Spleen (tissue), 11 donors: ENCODE measurements around the gene CRTC3. TPM values are rescaled to one million over a fixed set of nuclear protein-coding genes. Genes with fewer than 3 reads are reported as not detected.

Experiments
- DNase-seq: peaks from one replicate; pipeline ENCODE4 v3.0.0-alpha.2; 2020
- H3K27ac ChIP-seq, 8 donors: fragments of 200-600 bp; sonication (generic) in 7 of 8; 1 replicate in 4 of 8; 2 replicates in 4 of 8; pipeline versions ENCODE4 v1.5.0 to v1.8.0; 2016 to 2021; ENCODE audit warnings: inconsistent platforms in 4 of 8, mild to moderate bottlenecking in 4 of 8, moderate library complexity in 1 of 8
- H3K27me3 ChIP-seq, 7 donors: fragments of 200-600 bp; sonication (generic) in 6 of 7; replicated peaks in 1 of 7; 1 replicate in 4 of 7; 2 replicates in 3 of 7; pipeline versions ENCODE4 v1.5.0 to v1.8.0; 2016 to 2021; ENCODE audit warnings: inconsistent platforms in 3 of 7, mild to moderate bottlenecking in 1 of 7
- H3K36me3 ChIP-seq, 6 donors: fragments of 200-600 bp; sonication (generic) in 5 of 6; 1 replicate in 4 of 6; 2 replicates in 2 of 6; pipeline versions ENCODE4 v1.5.0 to v1.8.0; 2016 to 2021; ENCODE audit warnings: inconsistent platforms in 2 of 6
- H3K4me1 ChIP-seq, 6 donors: fragments of 200-600 bp; sonication (generic) in 5 of 6; 1 replicate in 3 of 6; 2 replicates in 3 of 6; pipeline versions ENCODE4 v1.5.0 to v1.8.0; 2016 to 2021; ENCODE audit warnings: inconsistent platforms in 3 of 6
- H3K4me3 ChIP-seq, 8 donors: fragments of 200-600 bp; sonication (generic) in 7 of 8; 1 replicate in 4 of 8; 2 replicates in 4 of 8; pipeline versions ENCODE4 v1.5.0 to v1.8.0; 2016 to 2021; ENCODE audit warnings: inconsistent platforms in 4 of 8, mild to moderate bottlenecking in 4 of 8, moderate library complexity in 2 of 8
- H3K9me3 ChIP-seq, 8 donors: fragments of 200-600 bp; sonication (generic) in 7 of 8; 1 replicate in 4 of 8; 2 replicates in 4 of 8; pipeline versions ENCODE4 v1.5.0 to v1.8.0; 2016 to 2021; ENCODE audit warnings: inconsistent platforms in 4 of 8
- CTCF ChIP-seq, 11 experiments: fragments of 200-600 bp in 7 of 11; fragments of 450-650 bp in 4 of 11; sonication (generic) in 4 of 11; IDR thresholded peaks in 8 of 11; conservative IDR thresholded peaks in 3 of 11; 1 replicate in 7 of 11; 2 replicates in 4 of 11; pipeline versions ENCODE4 v1.4.0 to v1.8.0; 2016 to 2021; ENCODE audit warnings: antibody characterized with exemption in 11 of 11, inconsistent platforms in 4 of 11, mild to moderate bottlenecking in 1 of 11
- POLR2A ChIP-seq, 3 donors: fragments of 450-650 bp; IDR thresholded peaks; one replicate each; pipeline ENCODE4 v1.5.1; 2017; ENCODE audit warnings: antibody characterized with exemption in 3 of 3, mild to moderate bottlenecking in 1 of 3
- POLR2AphosphoS5 ChIP-seq, 3 donors: sonication (generic); formaldehyde crosslinking; IDR thresholded peaks; one replicate each; pipeline ENCODE4 v1.5.1; 2017; ENCODE audit warnings: antibody characterized with exemption in 3 of 3
- WGBS, 5 donors: extraction: QIAGEN DNeasy Blood & Tissue Kit in 3 of 5; methylation state at CpG; one replicate each; pipeline versions ENCODE4 v1.1.5 to v1.1.7; 2013 to 2018; 5-methylcytosine and 5-hydroxymethylcytosine counted together
- intact Hi-C: fragments of 100-400 bp; cut with DNase I; formaldehyde crosslinking; loops from one replicate; pipeline ENCODE4 v1.15.0; 2023; ENCODE audit warnings: low total_unique reads
- polyA plus RNA-seq, 3 donors: library from polyadenylated mRNA; stranded (reverse); fragments of 200-250 nt; gene quantifications; one replicate each; pipeline ENCODE4 v1.2.1, GENCODE V29; 2013
- total RNA-seq, 7 donors: library from RNA; depleted of rRNA in 3 of 7; stranded (reverse); fragments of >200 nt in 3 of 7; fragmentation: NEBNext Ultra II Directional in 4 of 7; extraction: Animal tissue kit (Norgen Biotek cat#: 25700) in 4 of 7; gene quantifications; one replicate each; pipeline versions ENCODE4 v1.1.0 to v1.2.1, GENCODE V29; 2016 to 2021
- donor health status: healthy with polysubstance abuse.
- donor health status: DM: no; HTN: no; CAD: no; lungs with moderate emphysema.
- donor health status: DM: no; HTN: no; CAD: no.
- donor health status: Bipolar disorder and iron deficiency.
- donor health status: healthy.
- donor health status: DM: no; HTN: no; CAD: no.
- donor health status: DM: yes; HTN: yes; CAD: no.

The CRTC3 gene
- total and polyA plus RNA-seq, 10 donors: 7.7 to 51.2 (median 43.4) TPM

DNA sequence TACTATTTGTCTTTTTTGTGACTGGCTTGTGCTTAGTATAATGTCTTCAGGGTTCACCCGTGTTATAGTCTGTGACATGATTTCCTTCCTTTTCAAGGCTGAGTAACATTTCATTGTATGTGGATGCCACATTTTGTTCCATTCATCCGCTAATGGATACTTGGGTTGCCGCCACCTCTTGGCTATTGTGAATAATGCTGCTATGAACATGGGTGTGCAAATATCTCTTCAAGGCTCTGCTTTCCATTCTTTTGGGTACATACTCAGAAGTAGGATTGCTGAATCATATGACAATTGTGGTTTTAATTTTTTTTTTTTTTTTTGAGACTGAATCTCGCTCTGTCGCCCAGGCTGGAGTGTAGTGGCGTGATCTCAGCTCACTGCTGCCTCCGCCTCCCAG, 15.4 kb downstream of the CRTC3 start:
- Histone ChIP-seq H3K4me1 (peaks cover 0 to 38% (median 9%) of the 10 kb centered on the region in 6 donors), H3K9me3 (no peaks in the 10 kb centered on the region), H3K36me3 (peaks cover 0 to 39% (median 4%) of the 10 kb centered on the region in 6 donors), H3K27ac (no peak overlapping the region), H3K27me3 (no peaks in the 10 kb centered on the region), H3K4me3 (no peak overlapping the region)
- intact Hi-C loops: no loop called here
- TF ChIP-seq POLR2AphosphoS5 (IDR thresholded peaks at IDR 0.05): no peak
- no peak for TF ChIP-seq POLR2A (IDR thresholded peaks at IDR 0.05)
- no peak for TF ChIP-seq CTCF (IDR thresholded peaks at IDR 0.05 in 8 of 11, conservative IDR thresholded peaks at IDR 0.05 in 3 of 11)
- DNase-seq: no peak
- WGBS, 5 donors: 82 to 89% (median 85%) methylated on average over 7 of the region's 7 CpGs

DNA sequence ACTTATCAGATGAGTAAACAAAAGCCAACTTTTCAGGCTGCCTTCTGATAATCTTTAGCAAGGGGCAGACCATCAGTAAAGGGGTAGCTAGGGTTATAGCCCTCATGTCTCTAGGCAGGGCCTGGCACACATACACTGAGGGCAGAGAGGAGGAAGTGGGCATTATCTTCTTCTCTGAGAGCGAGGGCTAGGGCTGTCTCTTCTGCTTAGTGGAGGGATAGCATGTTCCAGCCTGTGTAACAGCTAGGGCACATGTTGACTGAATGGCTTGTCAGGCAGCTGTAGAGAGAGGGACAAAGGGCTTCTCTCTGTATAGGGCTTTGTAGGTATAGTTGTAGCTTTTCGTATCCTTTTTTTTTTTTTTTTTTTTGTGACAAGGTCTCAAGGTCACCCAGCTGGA, 17.8 kb downstream of the CRTC3 start:
- TF ChIP-seq POLR2A (IDR thresholded peaks at IDR 0.05): no peak
- peak in 1 of 3 donors; percentile 16 for TF ChIP-seq POLR2AphosphoS5 (IDR thresholded peaks at IDR 0.05)
- Histone ChIP-seq H3K4me3 (no peak overlapping the region), H3K9me3 (no peaks in the 10 kb centered on the region), H3K4me1 (peaks cover 0 to 56% (median 28%) of the 10 kb centered on the region in 6 donors), H3K36me3 (peaks cover 0 to 25% (median under 1%) of the 10 kb centered on the region in 6 donors), H3K27ac (peak overlapping the region in 1 of 8 donors; percentile 2), H3K27me3 (no peaks in the 10 kb centered on the region)
- WGBS, 5 donors: 53 to 73% (median 64%) methylated on average over 2 of the region's 2 CpGs
- DNase-seq: no peak
- intact Hi-C loops: no loop called here

DNA sequence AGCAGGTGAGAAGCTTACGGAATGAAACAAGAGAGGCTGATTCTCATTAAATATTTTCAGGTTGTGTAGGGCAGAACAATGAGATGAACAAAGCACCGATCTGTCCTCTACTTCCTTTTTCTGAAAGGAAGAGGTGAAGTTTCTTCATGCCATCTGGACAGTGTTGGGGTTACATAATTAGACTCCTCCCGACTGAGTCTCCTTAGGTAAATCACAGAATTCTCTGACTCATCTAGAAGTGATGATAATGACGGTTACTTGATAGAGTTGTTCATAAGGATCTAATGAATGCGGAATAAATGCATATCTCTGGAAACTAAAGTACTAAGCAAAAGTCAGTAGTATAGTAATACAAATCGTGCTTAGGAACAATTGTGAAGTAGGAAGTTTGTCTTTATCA, 21.2 kb downstream of the CRTC3 start:
- peaks cover 0 to 15% (median 0%) of the 10 kb centered on the region in 6 donors for H3K36me3 ChIP-seq

GRCh38 chr15:90552162-90552928, 22.6 kb downstream of the CRTC3 start:
- Histone ChIP-seq H3K36me3 (peaks cover 0 to 15% (median 0%) of the 10 kb centered on the region in 6 donors), H3K9me3 (no peaks in the 10 kb centered on the region), H3K27me3 (no peaks in the 10 kb centered on the region), H3K4me1 (peaks cover 9 to 90% (median 60%) of the 10 kb centered on the region in 6 donors), H3K4me3 (no peak overlapping the region), H3K27ac (peak overlapping the region in 6 of 8 donors; percentile 23 to 56 (median 35))
- 91 to 94% (median 93%) methylated on average over 8 of the region's 8 CpGs for WGBS, 5 donors
- TF ChIP-seq CTCF (IDR thresholded peaks at IDR 0.05 in 8 of 11, conservative IDR thresholded peaks at IDR 0.05 in 3 of 11) (no peak), POLR2A (IDR thresholded peaks at IDR 0.05) (no peak)
- no peak for DNase-seq
- intact Hi-C loops: no loop called here

More for the DNA sequence above, 21.2 kb downstream of the CRTC3 start:
- H3K4me3 ChIP-seq: peak overlapping the region in 1 of 8 donors; percentile 25
- 46 to 62% (median 52%) methylated on average over 6 of the region's 6 CpGs for WGBS, 5 donors
- no peak for DNase-seq
- TF ChIP-seq POLR2AphosphoS5 (IDR thresholded peaks at IDR 0.05) (no peak), POLR2A (IDR thresholded peaks at IDR 0.05) (no peak), CTCF (IDR thresholded peaks at IDR 0.05 in 8 of 11, conservative IDR thresholded peaks at IDR 0.05 in 3 of 11) (no peak)
- intact Hi-C loops: no loop called here
- peak overlapping the region in 7 of 8 donors; percentile 49 to 81 (median 70) for H3K27ac ChIP-seq
- no peaks in the 10 kb centered on the region for H3K9me3 ChIP-seq
- H3K27me3 ChIP-seq: no peaks in the 10 kb centered on the region
- peaks cover 9 to 82% (median 48%) of the 10 kb centered on the region in 6 donors for H3K4me1 ChIP-seq
